Stomach (tissue), 4 donors: ENCODE measurements around the gene UBXN2A.

Experiments used
- CTCF ChIP-seq, 7 experiments: fragments of 450-650 bp in 4 of 7; fragments of 200-600 bp in 3 of 7; sonication (generic) in 3 of 7; IDR thresholded peaks; one replicate each; pipeline ENCODE4 v1.5.1; 2016 to 2019; ENCODE audit warnings: antibody characterized with exemption in 7 of 7, control low read depth in 2 of 7, mild to moderate bottlenecking in 1 of 7
- EP300 ChIP-seq: sonication (generic); formaldehyde crosslinking; IDR thresholded peaks from one replicate; pipeline ENCODE4 v1.6.1; 2017; ENCODE audit warnings: antibody characterized with exemption
- POLR2A ChIP-seq, 4 donors: fragments of 450-650 bp; IDR thresholded peaks; one replicate each; pipeline ENCODE4 v1.6.1; 2016; ENCODE audit warnings: antibody characterized with exemption in 4 of 4, control low read depth in 2 of 4, mild to moderate bottlenecking in 1 of 4, moderate library complexity in 1 of 4
- POLR2AphosphoS5 ChIP-seq, 3 donors: sonication (generic); formaldehyde crosslinking; IDR thresholded peaks; one replicate each; pipeline ENCODE4 v1.6.1; 2016; ENCODE audit warnings: antibody characterized with exemption in 3 of 3

DNA sequence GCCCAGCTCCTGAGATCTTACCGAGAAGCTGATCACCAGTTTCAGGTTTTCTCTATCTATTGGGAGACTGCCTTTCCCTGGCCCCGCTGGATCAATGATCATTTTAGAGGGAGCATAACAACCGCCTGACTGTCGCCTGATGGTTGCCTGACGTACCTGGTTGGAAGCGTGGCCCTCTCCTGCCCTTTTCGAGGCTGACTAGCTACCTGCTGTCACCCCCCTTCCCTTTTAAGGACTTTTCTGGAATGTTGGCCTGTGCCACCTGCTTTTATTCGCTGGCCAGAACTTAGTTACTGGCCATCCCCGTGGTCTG lies 69.1 kb downstream of the UBXN2A start:
- TF ChIP-seq POLR2AphosphoS5 (IDR thresholded peaks at IDR 0.05) (no peak), CTCF (IDR thresholded peaks at IDR 0.05) (no peak), POLR2A (IDR thresholded peaks at IDR 0.05) (no peak), EP300 (no peak)
